Spleen (tissue), 11 donors: Measurements from ENCODE around the gene DDX28. TPM values are rescaled to one million over a fixed set of nuclear protein-coding genes. Genes with fewer than 3 reads are reported as not detected.

ENCODE experiments used
- DNase-seq: peaks from one replicate; pipeline ENCODE4 v3.0.0-alpha.2; 2020
- H3K27ac ChIP-seq, 8 donors: fragments of 200-600 bp; sonication (generic) in 7 of 8; 1 replicate in 4 of 8; 2 replicates in 4 of 8; pipeline versions ENCODE4 v1.5.0 to v1.8.0; 2016 to 2021; ENCODE audit warnings: inconsistent platforms in 4 of 8, mild to moderate bottlenecking in 4 of 8, moderate library complexity in 1 of 8
- H3K27me3 ChIP-seq, 7 donors: fragments of 200-600 bp; sonication (generic) in 6 of 7; replicated peaks in 1 of 7; 1 replicate in 4 of 7; 2 replicates in 3 of 7; pipeline versions ENCODE4 v1.5.0 to v1.8.0; 2016 to 2021; ENCODE audit warnings: inconsistent platforms in 3 of 7, mild to moderate bottlenecking in 1 of 7
- H3K36me3 ChIP-seq, 6 donors: fragments of 200-600 bp; sonication (generic) in 5 of 6; 1 replicate in 4 of 6; 2 replicates in 2 of 6; pipeline versions ENCODE4 v1.5.0 to v1.8.0; 2016 to 2021; ENCODE audit warnings: inconsistent platforms in 2 of 6
- H3K4me1 ChIP-seq, 6 donors: fragments of 200-600 bp; sonication (generic) in 5 of 6; 1 replicate in 3 of 6; 2 replicates in 3 of 6; pipeline versions ENCODE4 v1.5.0 to v1.8.0; 2016 to 2021; ENCODE audit warnings: inconsistent platforms in 3 of 6
- H3K4me3 ChIP-seq, 8 donors: fragments of 200-600 bp; sonication (generic) in 7 of 8; 1 replicate in 4 of 8; 2 replicates in 4 of 8; pipeline versions ENCODE4 v1.5.0 to v1.8.0; 2016 to 2021; ENCODE audit warnings: inconsistent platforms in 4 of 8, mild to moderate bottlenecking in 4 of 8, moderate library complexity in 2 of 8
- H3K9me3 ChIP-seq, 8 donors: fragments of 200-600 bp; sonication (generic) in 7 of 8; 1 replicate in 4 of 8; 2 replicates in 4 of 8; pipeline versions ENCODE4 v1.5.0 to v1.8.0; 2016 to 2021; ENCODE audit warnings: inconsistent platforms in 4 of 8
- CTCF ChIP-seq, 11 experiments: fragments of 200-600 bp in 7 of 11; fragments of 450-650 bp in 4 of 11; sonication (generic) in 4 of 11; IDR thresholded peaks in 8 of 11; conservative IDR thresholded peaks in 3 of 11; 1 replicate in 7 of 11; 2 replicates in 4 of 11; pipeline versions ENCODE4 v1.4.0 to v1.8.0; 2016 to 2021; ENCODE audit warnings: antibody characterized with exemption in 11 of 11, inconsistent platforms in 4 of 11, mild to moderate bottlenecking in 1 of 11
- POLR2A ChIP-seq, 3 donors: fragments of 450-650 bp; IDR thresholded peaks; one replicate each; pipeline ENCODE4 v1.5.1; 2017; ENCODE audit warnings: antibody characterized with exemption in 3 of 3, mild to moderate bottlenecking in 1 of 3
- POLR2AphosphoS5 ChIP-seq, 3 donors: sonication (generic); formaldehyde crosslinking; IDR thresholded peaks; one replicate each; pipeline ENCODE4 v1.5.1; 2017; ENCODE audit warnings: antibody characterized with exemption in 3 of 3
- WGBS, 5 donors: extraction: QIAGEN DNeasy Blood & Tissue Kit in 3 of 5; methylation state at CpG; one replicate each; pipeline versions ENCODE4 v1.1.5 to v1.1.7; 2013 to 2018; 5-methylcytosine and 5-hydroxymethylcytosine counted together
- intact Hi-C: fragments of 100-400 bp; cut with DNase I; formaldehyde crosslinking; loops from one replicate; pipeline ENCODE4 v1.15.0; 2023; ENCODE audit warnings: low total_unique reads
- polyA plus RNA-seq, 3 donors: library from polyadenylated mRNA; stranded (reverse); fragments of 200-250 nt; gene quantifications; one replicate each; pipeline ENCODE4 v1.2.1, GENCODE V29; 2013
- total RNA-seq, 7 donors: library from RNA; depleted of rRNA in 3 of 7; stranded (reverse); fragments of >200 nt in 3 of 7; fragmentation: NEBNext Ultra II Directional in 4 of 7; extraction: Animal tissue kit (Norgen Biotek cat#: 25700) in 4 of 7; gene quantifications; one replicate each; pipeline versions ENCODE4 v1.1.0 to v1.2.1, GENCODE V29; 2016 to 2021
- donor health status: healthy with polysubstance abuse.
- donor health status: DM: no; HTN: no; CAD: no; lungs with moderate emphysema.
- donor health status: DM: no; HTN: no; CAD: no.
- donor health status: Bipolar disorder and iron deficiency.
- donor health status: healthy.
- donor health status: DM: no; HTN: no; CAD: no.
- donor health status: DM: yes; HTN: yes; CAD: no.

Gene DDX28
- total and polyA plus RNA-seq, 10 donors, result 8.6 to 19.0 (median 11.2) TPM

GRCh38 chr16:68005211-68005610 lies 17.8 kb downstream of the DDX28 start:
- no peaks in the 10 kb centered on the region for H3K9me3 ChIP-seq
- WGBS, 5 donors, result 84 to 91% (median 87%) methylated on average over 9 of the region's 9 CpGs
- intact Hi-C loops, result no loop called here
- peak overlapping the region in 1 of 8 donors; percentile 57 for H3K4me3 ChIP-seq
- H3K36me3 ChIP-seq, result no peaks in the 10 kb centered on the region
- TF ChIP-seq POLR2AphosphoS5 (IDR thresholded peaks at IDR 0.05) (no peak), POLR2A (IDR thresholded peaks at IDR 0.05) (no peak), CTCF (IDR thresholded peaks at IDR 0.05 in 8 of 11, conservative IDR thresholded peaks at IDR 0.05 in 3 of 11) (no peak)
- H3K4me1 ChIP-seq, result peaks cover 10 to 72% (median 39%) of the 10 kb centered on the region in 6 donors
- no peaks in the 10 kb centered on the region for H3K27me3 ChIP-seq
- DNase-seq, result no peak
- H3K27ac ChIP-seq, result peak overlapping the region; percentile 86 to 96 (median 92)

- TF ChIP-seq CTCF (IDR thresholded peaks at IDR 0.05 in 8 of 11, conservative IDR thresholded peaks at IDR 0.05 in 3 of 11) (no peak), POLR2AphosphoS5 (IDR thresholded peaks at IDR 0.05) (no peak), POLR2A (IDR thresholded peaks at IDR 0.05) (no peak)
- DNase-seq, result no peak
- Histone ChIP-seq H3K27ac (no peak overlapping the region), H3K4me3 (no peak overlapping the region), H3K9me3 (no peaks in the 10 kb centered on the region), H3K4me1 (peaks cover 11 to 87% (median 56%) of the 10 kb centered on the region in 6 donors), H3K27me3 (no peaks in the 10 kb centered on the region), H3K36me3 (no peaks in the 10 kb centered on the region)
- 87 to 96% (median 89%) methylated on average over 4 of the region's 4 CpGs for WGBS, 5 donors
- intact Hi-C loops, result no loop called here
Observed at GRCh38 chr16:68003031-68003430, 20.0 kb downstream of the DDX28 start.

- WGBS, 5 donors, result 35 to 58% (median 45%) methylated on average over 3 of the region's 3 CpGs
- peaks cover 8 to 88% (median 61%) of the 10 kb centered on the region in 6 donors for H3K4me1 ChIP-seq
- H3K9me3 ChIP-seq, result no peaks in the 10 kb centered on the region
- H3K36me3 ChIP-seq, result no peaks in the 10 kb centered on the region
- H3K27ac ChIP-seq, result peak overlapping the region; percentile 73 to 94 (median 90)
- no peaks in the 10 kb centered on the region for H3K27me3 ChIP-seq
- H3K4me3 ChIP-seq, result peak overlapping the region in 3 of 8 donors; percentile 20 to 71 (median 41)
- intact Hi-C loops, result no loop called here
- no peak for TF ChIP-seq POLR2AphosphoS5 (IDR thresholded peaks at IDR 0.05)
- TF ChIP-seq CTCF (IDR thresholded peaks at IDR 0.05 in 8 of 11, conservative IDR thresholded peaks at IDR 0.05 in 3 of 11), result no peak
- TF ChIP-seq POLR2A (IDR thresholded peaks at IDR 0.05), result no peak
- DNase-seq, result no peak
Observed at GRCh38 chr16:68000450-68000849, 22.6 kb downstream of the DDX28 start.

- H3K36me3 ChIP-seq, result no peaks in the 10 kb centered on the region
- H3K4me3 ChIP-seq, result peak overlapping the region in 3 of 8 donors; percentile 41 to 71 (median 47)
- H3K27ac ChIP-seq, result peak overlapping the region; percentile 73 to 94 (median 90)
- 16 to 44% (median 29%) methylated on average over 2 of the region's 2 CpGs for WGBS, 5 donors
- DNase-seq, result no peak
- H3K27me3 ChIP-seq, result no peaks in the 10 kb centered on the region
- H3K9me3 ChIP-seq, result no peaks in the 10 kb centered on the region
- TF ChIP-seq POLR2A (IDR thresholded peaks at IDR 0.05), result no peak
- no peak for TF ChIP-seq POLR2AphosphoS5 (IDR thresholded peaks at IDR 0.05)
- TF ChIP-seq CTCF (IDR thresholded peaks at IDR 0.05 in 8 of 11, conservative IDR thresholded peaks at IDR 0.05 in 3 of 11), result no peak
- H3K4me1 ChIP-seq, result peaks cover 7 to 88% (median 61%) of the 10 kb centered on the region in 6 donors
- intact Hi-C loops, result no loop called here
Observed at GRCh38 chr16:67999985-68000384, 23.0 kb downstream of the DDX28 start.
